HCT116 (cell line): Measurements from ENCODE around the gene SCN8A. TPM values are rescaled to one million over a fixed set of nuclear protein-coding genes. Genes with fewer than 3 reads are reported as not detected.
"Not testable (repeated sequence)": the region's sequence is repeated elsewhere in the genome, so short reads cannot be mapped to it uniquely, and the experiment has no call there.

Experiments
- ATAC-seq: fragments of 200-7000 bp; cut with Tn5 transposase; 2 replicates; pipeline ENCODE4 v1.9.1; 2020; ENCODE audit warnings: mild to moderate bottlenecking, moderate library complexity
- BruUV-seq: library from RNA; stranded (reverse); fragments of 400-500 nt; replicated peaks from 2 replicates; lab custom pipeline; 2021; lab: Mats Ljungman, UMichigan
- CTCF ChIA-PET: fragments of 300-600 bp; sonication (Branson Sonifier 250); formaldehyde crosslinking; loops from one replicate; lab custom pipeline; 2021; ENCODE audit warnings: antibody characterized with exemption; lab: Charles Lee
- POLR2A ChIA-PET: fragments of 300-600, 350-600 bp; sonication (Branson Sonifier 250); formaldehyde crosslinking; loops from one replicate; lab custom pipeline; 2021; ENCODE audit warnings: antibody characterized with exemption; lab: Charles Lee
- RAD21 ChIA-PET, 2 experiments: fragments of 300-600 bp; sonication (Branson Sonifier 250); formaldehyde crosslinking; loops; one replicate each; lab custom pipeline; 2023; ENCODE audit warnings: low total read pairs in 2 of 2; ENCODE audit not compliant: uncharacterized antibody in 2 of 2, unreplicated experiment in 2 of 2, low non-redundant PET in 1 of 2; lab: Charles Lee
- DNase-seq: peaks from one replicate; pipeline ENCODE4 v3.0.0-alpha.2; 2010; ENCODE audit warnings: low read depth, low spot score
- H2AFZ ChIP-seq: fragments of 200-600 bp; shearing (Covaris generic), sonication (generic); 2 replicates; pipeline ENCODE4 v1.6.1; 2017; ENCODE audit warnings: low read depth, mixed run types, mixed read lengths, antibody characterized with exemption, low read length; ENCODE audit not compliant: poor library complexity, severe bottlenecking
- H3K27ac ChIP-seq: 2 replicates; pipeline ENCODE4 v1.5.1; 2012; ENCODE audit warnings: low read depth, low read length
- H3K27me3 ChIP-seq: fragments of 200-600 bp; sonication (generic); 2 replicates; pipeline ENCODE4 v1.6.1; 2016; ENCODE audit warnings: mixed run types, low read length, mixed read lengths; ENCODE audit not compliant: insufficient read depth
- H3K36me3 ChIP-seq, 2 experiments: fragments of 200-500 bp in 1 of 2; fragments of 200-600 bp in 1 of 2; sonication (Bioruptor generic) in 1 of 2; sonication (generic) in 1 of 2; 2 replicates each; pipeline versions ENCODE4 v1.5.1 to v1.6.1; 2014 to 2016; ENCODE audit warnings: low read length in 2 of 2, inconsistent platforms in 1 of 2, mixed read lengths in 1 of 2, mixed run types in 1 of 2; ENCODE audit not compliant: insufficient read depth in 2 of 2, control insufficient read depth in 1 of 2
- H3K4me1 ChIP-seq, 2 experiments: fragments of 200-600 bp in 1 of 2; sonication (generic) in 1 of 2; 2 replicates each; pipeline versions ENCODE4 v1.5.1 to v1.6.1; 2012 to 2017; ENCODE audit warnings: low read length in 2 of 2, inconsistent platforms in 1 of 2, mild to moderate bottlenecking in 1 of 2, mixed read lengths in 1 of 2, mixed run types in 1 of 2, moderate library complexity in 1 of 2; ENCODE audit not compliant: insufficient read depth in 2 of 2, control insufficient read depth in 1 of 2
- H3K4me2 ChIP-seq: fragments of 200-600 bp; sonication (generic); 2 replicates; pipeline ENCODE4 v1.6.1; 2017; ENCODE audit warnings: mixed run types, low read length, mixed read lengths
- H3K4me3 ChIP-seq, 2 experiments: fragments of 200-600 bp in 1 of 2; sonication (generic) in 1 of 2; replicated peaks in 1 of 2; 2 replicates each; pipeline ENCODE4 v1.5.1; 2011 to 2016; ENCODE audit warnings: low read length in 2 of 2, control low read depth in 1 of 2, low read depth in 1 of 2, mild to moderate bottlenecking in 1 of 2, mixed read lengths in 1 of 2, mixed run types in 1 of 2
- H3K79me2 ChIP-seq: fragments of 200-600 bp; sonication (generic); 2 replicates; pipeline ENCODE4 v1.6.1; 2017; ENCODE audit warnings: mild to moderate bottlenecking, mixed run types, low read length, moderate library complexity, mixed read lengths; ENCODE audit not compliant: insufficient read depth
- H3K9ac ChIP-seq: fragments of 200-600 bp; sonication (generic); 2 replicates; pipeline ENCODE4 v1.6.1; 2016; ENCODE audit warnings: low read length, mixed read lengths
- H3K9me2 ChIP-seq: fragments of 200-600 bp; sonication (generic), shearing (Covaris generic); 2 replicates; pipeline ENCODE4 v1.6.1; 2017; ENCODE audit warnings: mixed run types, mild to moderate bottlenecking, moderate library complexity; ENCODE audit not compliant: insufficient read depth
- H3K9me3 ChIP-seq, 2 experiments: fragments of 200-500 bp in 1 of 2; fragments of 200-600 bp in 1 of 2; sonication (Bioruptor generic) in 1 of 2; sonication (generic) in 1 of 2; 2 replicates each; pipeline ENCODE4 v1.6.1; 2014 to 2017; ENCODE audit warnings: low read length in 2 of 2, mixed read lengths in 2 of 2, inconsistent platforms in 1 of 2, low read depth in 1 of 2, mild to moderate bottlenecking in 1 of 2, mixed run types in 1 of 2, moderate library complexity in 1 of 2; ENCODE audit not compliant: control insufficient read depth in 1 of 2, insufficient read depth in 1 of 2
- H4K20me1 ChIP-seq: fragments of 200-600 bp; sonication (generic), shearing (Covaris generic); 2 replicates; pipeline ENCODE4 v1.6.1; 2017; ENCODE audit warnings: mixed run types, mild to moderate bottlenecking, moderate library complexity; ENCODE audit not compliant: insufficient read depth
- CTCF ChIP-seq, 3 experiments: fragments of 200-600 bp in 1 of 3; sonication (generic) in 1 of 3; IDR thresholded peaks in 2 of 3; conservative IDR thresholded peaks in 1 of 3; 2 replicates each; pipeline ENCODE4 v1.5.1; 2012 to 2017; ENCODE audit warnings: low read depth in 2 of 3, low read length in 2 of 3, antibody characterized with exemption in 1 of 3, borderline replicate concordance in 1 of 3, control low read depth in 1 of 3, mild to moderate bottlenecking in 1 of 3, mixed read lengths in 1 of 3, mixed run types in 1 of 3, moderate library complexity in 1 of 3; ENCODE audit not compliant: insufficient read depth in 1 of 3
- EZH2 ChIP-seq: fragments of 200-600 bp; sonication (generic); IDR thresholded peaks from 2 replicates; pipeline ENCODE4 v1.6.1; 2017; ENCODE audit warnings: antibody characterized with exemption, mixed run types
- EZH2phosphoT487 ChIP-seq: fragments of 200-600 bp; IDR thresholded peaks from 2 replicates; pipeline ENCODE4 v1.6.1; 2018; ENCODE audit warnings: antibody characterized with exemption, borderline replicate concordance
- FOSL1 ChIP-seq: IDR thresholded peaks from 2 replicates; pipeline ENCODE4 v1.6.1; 2012; ENCODE audit warnings: low read depth
- JUND ChIP-seq: IDR thresholded peaks from 2 replicates; pipeline ENCODE4 v1.6.1; 2012
- POLR2AphosphoS5 ChIP-seq: IDR thresholded peaks from 2 replicates; pipeline ENCODE4 v1.6.1; 2011; ENCODE audit warnings: mild to moderate bottlenecking, low read depth, low read length, moderate library complexity
- REST ChIP-seq: IDR thresholded peaks from 2 replicates; pipeline ENCODE4 v1.6.1; 2012; ENCODE audit warnings: low read depth
- TCF7L2 ChIP-seq: IDR thresholded peaks from 2 replicates; pipeline ENCODE4 v1.7.0; 2011; ENCODE audit warnings: borderline replicate concordance, inconsistent platforms; ENCODE audit not compliant: insufficient read depth, insufficient read length; ENCODE audit errors: extremely low read depth
- YY1 ChIP-seq: IDR thresholded peaks from 2 replicates; pipeline ENCODE4 v1.6.1; 2011; ENCODE audit warnings: low read length, low read depth, moderate library complexity, mild to moderate bottlenecking; ENCODE audit not compliant: insufficient replicate concordance; ENCODE audit errors: extremely low read depth
- ZBTB33 ChIP-seq: IDR thresholded peaks from 2 replicates; pipeline ENCODE4 v1.6.1; 2011; ENCODE audit warnings: mild to moderate bottlenecking, low read length, moderate library complexity; ENCODE audit not compliant: insufficient replicate concordance; ENCODE audit errors: extremely low read depth
- ZFX ChIP-seq: fragments of 450-650 bp; IDR thresholded peaks from 2 replicates; pipeline ENCODE4 v1.6.1; 2017
- ZNF274 ChIP-seq: fragments of 200-500 bp; sonication (Bioruptor generic); IDR thresholded peaks from 2 replicates; pipeline ENCODE4 v1.6.1; 2014; ENCODE audit warnings: mild to moderate bottlenecking, low read depth, low read length, inconsistent platforms
- intact Hi-C: fragments of 100-400 bp; cut with micrococcal nuclease; formaldehyde crosslinking; loops from 2 replicates; pipeline ENCODE4 v1.10.0; 2022
- total RNA-seq: library from RNA; stranded (reverse); gene quantifications from one replicate; pipeline ENCODE4 v1.2.1, GENCODE V29; 2021; ENCODE audit not compliant: unreplicated experiment
- TF ChIP-seq, protein P1 (sequence below): IDR thresholded peaks from 2 replicates; pipeline ENCODE4 v1.6.1; 2012

The SCN8A gene
- total RNA-seq, 1 experiment from 2014 or later, result 7.1 TPM

GRCh38 chr12:51797301-51797700 lies 206.3 kb downstream of the SCN8A start:
- Histone ChIP-seq H4K20me1 (no peaks in the 10 kb centered on the region), H3K27me3 (no peaks in the 10 kb centered on the region), H2AFZ (no peak overlapping the region), H3K4me2 (no peak overlapping the region), H3K4me3 (no peak overlapping the region), H3K27ac (no peak overlapping the region), H3K9ac (no peak overlapping the region), H3K9me3 (no peaks in the 10 kb centered on the region), H3K79me2 (no peaks in the 10 kb centered on the region), H3K36me3 (no peaks in the 10 kb centered on the region), H3K4me1 (no peaks in the 10 kb centered on the region), H3K9me2 (no peaks in the 10 kb centered on the region)
- RAD21 ChIA-PET, result no interaction called here
- ATAC-seq (no peak), DNase-seq (no peak)
- TF ChIP-seq CTCF (IDR thresholded peaks at IDR 0.05 in 2 of 3, conservative IDR thresholded peaks at IDR 0.05 in 1 of 3; ENCODE audit: borderline replicate concordance in 1 of 3, insufficient read depth in 1 of 3, low read depth in 2 of 3, low read length in 2 of 3) (no peak), EZH2 (no peak), REST (no peak), ZBTB33 (no peak), EZH2phosphoT487 (no peak), JUND (no peak), POLR2AphosphoS5 (no peak), ZFX (no peak), TCF7L2 (no peak), YY1 (no peak), FOSL1 (no peak), ZNF274 (no peak)
- TF ChIP-seq, protein P1, sequence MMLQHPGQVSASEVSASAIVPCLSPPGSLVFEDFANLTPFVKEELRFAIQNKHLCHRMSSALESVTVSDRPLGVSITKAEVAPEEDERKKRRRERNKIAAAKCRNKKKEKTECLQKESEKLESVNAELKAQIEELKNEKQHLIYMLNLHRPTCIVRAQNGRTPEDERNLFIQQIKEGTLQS, result no peak
- intact Hi-C loops, result no loop called here
- CTCF ChIA-PET, result no interaction called here
- POLR2A ChIA-PET, result no interaction called here
- no TSS peak for BruUV-seq

DNA sequence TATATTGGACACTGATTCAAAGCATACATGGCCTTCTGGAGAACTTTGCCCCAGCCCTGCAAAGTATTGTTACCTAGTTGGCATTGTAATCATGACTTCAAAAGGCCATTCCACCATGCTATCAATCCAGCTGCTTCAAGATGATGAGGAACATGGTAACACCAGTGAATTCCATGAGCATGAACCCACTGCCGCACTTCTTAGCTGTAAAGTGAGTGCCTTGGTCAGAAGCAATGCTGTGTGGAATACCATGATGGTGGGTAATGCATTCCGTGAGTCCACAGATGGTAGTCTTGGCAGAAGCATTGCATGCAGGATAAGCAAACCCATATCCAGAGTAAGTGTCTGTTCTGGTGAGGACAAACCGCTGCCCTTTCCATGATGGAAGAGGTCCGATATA lies 207.0 kb downstream of the SCN8A start:
- H3K9me3 ChIP-seq, H2AFZ ChIP-seq, H4K20me1 ChIP-seq, intact Hi-C loops, H3K4me2 ChIP-seq, POLR2A ChIA-PET, H3K36me3 ChIP-seq, H3K27me3 ChIP-seq, H3K79me2 ChIP-seq, H3K9me2 ChIP-seq, CTCF ChIA-PET, H3K4me3 ChIP-seq, H3K27ac ChIP-seq, BruUV-seq, H3K9ac ChIP-seq, ATAC-seq, DNase-seq, RAD21 ChIA-PET, H3K4me1 ChIP-seq: not testable (repeated sequence)
